Activated T-cell treated with anti-CD3 and anti-CD28 coated beads for 4 hours (primary cell): ENCODE measurements around the gene MAPT.
"Not testable (repeated sequence)": the region's sequence is repeated elsewhere in the genome, so short reads cannot be mapped to it uniquely, and the experiment has no call there.

Source experiments
- DNase-seq: peaks from one replicate; pipeline ENCODE4 v3.0.0-alpha.2; 2020

MAPT gene

DNA sequence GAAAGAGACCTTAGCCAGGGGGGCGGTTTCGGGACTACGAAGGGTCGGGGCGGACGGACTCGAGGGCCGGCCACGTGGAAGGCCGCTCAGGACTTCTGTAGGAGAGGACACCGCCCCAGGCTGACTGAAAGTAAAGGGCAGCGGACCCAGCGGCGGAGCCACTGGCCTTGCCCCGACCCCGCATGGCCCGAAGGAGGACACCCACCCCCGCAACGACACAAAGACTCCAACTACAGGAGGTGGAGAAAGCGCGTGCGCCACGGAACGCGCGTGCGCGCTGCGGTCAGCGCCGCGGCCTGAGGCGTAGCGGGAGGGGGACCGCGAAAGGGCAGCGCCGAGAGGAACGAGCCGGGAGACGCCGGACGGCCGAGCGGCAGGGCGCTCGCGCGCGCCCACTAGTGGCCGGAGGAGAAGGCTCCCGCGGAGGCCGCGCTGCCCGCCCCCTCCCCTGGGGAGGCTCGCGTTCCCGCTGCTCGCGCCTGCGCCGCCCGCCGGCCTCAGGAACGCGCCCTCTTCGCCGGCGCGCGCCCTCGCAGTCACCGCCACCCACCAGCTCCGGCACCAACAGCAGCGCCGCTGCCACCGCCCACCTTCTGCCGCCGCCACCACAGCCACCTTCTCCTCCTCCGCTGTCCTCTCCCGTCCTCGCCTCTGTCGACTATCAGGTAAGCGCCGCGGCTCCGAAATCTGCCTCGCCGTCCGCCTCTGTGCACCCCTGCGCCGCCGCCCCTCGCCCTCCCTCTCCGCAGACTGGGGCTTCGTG, at the start of gene MAPT:
TSS of gene MAPT (plus strand) at position 533 of the 763 bp plus-strand sequence. CDS start 67,784 bp downstream, outside the sequence.
- DNase-seq: peak; percentile 67

DNA sequence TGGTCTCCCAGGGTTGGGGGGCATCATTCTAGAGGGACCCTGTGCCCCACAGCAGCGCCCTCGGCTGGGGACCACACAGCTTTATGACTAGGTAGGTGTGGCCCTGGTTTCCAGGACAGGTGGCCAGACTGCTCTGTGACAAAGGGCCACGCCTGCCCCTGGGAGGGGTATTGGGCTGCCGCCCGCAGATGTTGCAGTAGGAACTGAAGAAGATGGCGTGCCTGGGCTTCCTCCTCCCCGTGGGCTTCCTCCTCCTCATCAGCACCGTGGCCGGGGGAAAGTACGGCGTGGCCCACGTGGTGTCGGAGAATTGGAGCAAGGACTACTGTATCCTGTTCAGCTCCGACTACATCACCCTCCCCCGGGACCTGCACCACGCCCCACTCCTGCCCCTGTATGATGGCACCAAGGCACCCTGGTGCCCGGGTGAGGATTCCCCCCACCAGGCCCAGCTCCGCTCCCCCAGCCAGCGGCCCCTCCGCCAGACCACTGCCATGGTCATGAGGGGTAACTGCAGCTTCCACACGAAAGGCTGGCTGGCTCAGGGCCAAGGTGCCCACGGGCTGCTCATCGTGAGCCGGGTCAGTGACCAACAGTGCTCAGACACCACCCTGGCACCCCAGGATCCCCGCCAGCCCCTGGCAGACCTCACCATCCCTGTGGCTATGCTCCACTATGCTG, 49.5 kb upstream of the MAPT start, which contains the start of gene SPPL2C:
TSS of gene SPPL2C (plus strand) at position 187 of the 681 bp plus-strand sequence. CDS start at position 213, 26 bp downstream.
- DNase-seq: no peak

DNA sequence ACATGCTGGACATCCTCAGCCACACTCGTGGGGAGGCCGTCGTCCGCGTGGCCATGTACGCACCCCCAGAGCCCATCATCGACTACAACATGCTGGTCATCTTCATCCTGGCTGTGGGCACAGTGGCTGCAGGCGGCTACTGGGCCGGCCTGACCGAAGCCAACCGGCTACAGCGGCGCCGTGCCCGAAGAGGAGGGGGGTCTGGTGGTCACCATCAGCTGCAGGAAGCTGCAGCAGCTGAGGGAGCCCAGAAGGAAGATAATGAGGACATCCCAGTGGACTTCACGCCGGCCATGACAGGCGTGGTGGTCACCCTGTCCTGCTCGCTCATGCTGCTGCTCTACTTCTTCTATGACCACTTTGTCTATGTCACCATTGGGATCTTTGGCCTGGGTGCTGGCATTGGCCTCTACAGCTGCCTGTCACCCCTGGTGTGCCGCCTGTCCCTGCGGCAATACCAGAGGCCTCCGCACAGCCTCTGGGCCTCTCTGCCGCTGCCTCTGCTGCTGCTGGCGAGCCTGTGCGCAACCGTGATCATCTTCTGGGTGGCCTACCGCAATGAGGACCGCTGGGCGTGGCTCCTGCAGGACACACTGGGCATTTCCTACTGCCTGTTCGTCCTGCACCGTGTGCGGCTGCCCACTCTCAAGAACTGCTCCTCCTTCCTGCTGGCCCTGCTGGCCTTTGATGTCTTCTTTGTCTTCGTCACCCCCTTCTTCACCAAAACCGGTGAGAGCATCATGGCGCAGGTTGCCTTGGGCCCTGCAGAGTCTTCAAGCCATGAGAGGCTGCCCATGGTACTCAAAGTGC, 48.8 kb upstream of the MAPT start:
- no peak for DNase-seq

DNA sequence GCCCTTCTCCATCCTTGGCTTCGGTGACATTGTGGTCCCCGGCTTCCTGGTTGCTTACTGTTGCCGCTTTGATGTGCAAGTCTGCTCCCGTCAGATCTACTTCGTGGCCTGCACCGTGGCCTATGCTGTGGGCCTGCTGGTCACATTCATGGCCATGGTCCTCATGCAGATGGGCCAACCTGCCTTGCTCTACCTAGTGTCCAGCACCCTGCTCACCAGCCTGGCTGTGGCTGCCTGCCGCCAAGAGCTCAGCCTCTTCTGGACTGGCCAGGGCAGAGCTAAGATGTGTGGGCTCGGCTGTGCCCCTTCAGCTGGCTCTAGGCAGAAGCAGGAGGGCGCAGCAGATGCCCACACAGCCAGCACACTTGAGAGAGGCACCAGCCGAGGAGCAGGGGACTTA, 48.1 kb upstream of the MAPT start:
- no peak for DNase-seq

DNA sequence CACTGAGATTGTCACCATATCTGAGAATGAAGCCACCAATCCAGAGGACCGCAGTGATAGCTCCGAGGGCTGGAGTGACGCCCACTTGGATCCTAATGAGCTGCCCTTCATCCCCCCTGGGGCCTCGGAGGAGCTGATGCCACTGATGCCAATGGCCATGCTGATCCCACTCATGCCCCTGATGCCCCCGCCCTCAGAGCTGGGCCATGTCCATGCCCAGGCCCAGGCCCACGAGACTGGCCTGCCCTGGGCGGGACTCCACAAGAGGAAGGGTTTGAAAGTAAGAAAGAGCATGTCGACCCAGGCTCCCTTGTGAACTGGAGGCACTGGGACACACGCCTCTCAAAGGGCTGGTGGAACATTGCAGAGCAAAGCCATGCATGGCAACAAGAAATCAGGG, 47.7 kb upstream of the MAPT start:
- DNase-seq: no peak

DNA sequence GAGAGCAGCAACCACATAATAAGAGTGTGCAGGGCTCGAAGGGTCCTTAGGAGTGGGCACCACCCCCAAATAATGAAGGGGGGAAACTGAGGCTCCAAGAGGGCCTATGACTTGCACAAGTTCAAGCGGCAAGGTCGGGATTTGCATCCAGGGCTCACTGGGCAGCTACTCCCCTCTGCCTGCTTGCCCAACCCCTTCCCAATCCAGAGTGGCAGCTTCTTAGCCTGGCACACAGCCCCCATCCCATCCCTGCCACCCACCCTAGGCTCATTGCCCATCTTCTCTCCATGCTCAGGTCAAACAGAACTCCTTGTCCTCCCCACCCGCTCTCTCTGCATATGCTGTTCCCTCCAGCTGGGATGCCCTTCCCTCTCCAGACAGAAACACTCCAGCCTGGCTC, 47.3 kb upstream of the MAPT start:
- DNase-seq: no peak

DNA sequence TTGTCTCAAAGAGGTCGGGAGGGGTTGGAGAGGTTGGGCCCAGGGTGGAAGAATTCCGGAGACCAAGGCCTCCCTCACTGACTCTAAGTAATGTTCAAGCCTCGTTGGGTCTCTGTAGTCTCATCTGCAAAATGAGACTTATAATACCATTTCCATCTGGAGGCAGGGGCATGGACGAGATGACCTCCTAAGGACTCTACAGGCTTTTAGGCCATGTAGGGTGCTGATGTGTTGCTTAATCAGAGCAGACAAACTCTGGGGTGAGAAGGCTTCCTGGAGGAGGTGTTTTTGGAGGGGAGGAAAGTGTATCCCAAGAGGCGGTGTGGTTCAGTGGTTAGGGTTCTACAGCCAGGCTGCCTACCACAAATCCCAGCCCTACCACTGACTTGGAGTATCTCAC, 46.6 kb upstream of the MAPT start:
- no peak for DNase-seq

DNA sequence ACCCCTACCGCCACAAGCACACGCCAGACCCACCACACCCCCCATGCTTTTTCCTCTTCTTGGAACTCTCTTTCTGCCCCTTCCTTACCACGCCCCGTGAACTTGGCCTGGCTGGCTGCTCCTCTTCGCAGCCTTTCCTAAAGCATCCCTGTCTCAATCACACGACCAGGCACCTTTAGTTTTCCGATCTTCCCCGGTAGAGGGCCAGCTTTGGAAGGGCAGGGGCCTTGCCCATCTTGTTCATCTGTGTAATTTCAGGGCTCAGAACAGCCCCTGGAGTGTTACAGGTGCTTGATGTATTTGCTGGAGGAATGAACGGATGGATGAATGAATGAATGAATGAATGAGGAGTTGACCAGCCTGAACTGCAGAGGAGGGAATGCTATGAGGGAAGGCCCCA, 45.9 kb upstream of the MAPT start:
- DNase-seq: no peak

DNA sequence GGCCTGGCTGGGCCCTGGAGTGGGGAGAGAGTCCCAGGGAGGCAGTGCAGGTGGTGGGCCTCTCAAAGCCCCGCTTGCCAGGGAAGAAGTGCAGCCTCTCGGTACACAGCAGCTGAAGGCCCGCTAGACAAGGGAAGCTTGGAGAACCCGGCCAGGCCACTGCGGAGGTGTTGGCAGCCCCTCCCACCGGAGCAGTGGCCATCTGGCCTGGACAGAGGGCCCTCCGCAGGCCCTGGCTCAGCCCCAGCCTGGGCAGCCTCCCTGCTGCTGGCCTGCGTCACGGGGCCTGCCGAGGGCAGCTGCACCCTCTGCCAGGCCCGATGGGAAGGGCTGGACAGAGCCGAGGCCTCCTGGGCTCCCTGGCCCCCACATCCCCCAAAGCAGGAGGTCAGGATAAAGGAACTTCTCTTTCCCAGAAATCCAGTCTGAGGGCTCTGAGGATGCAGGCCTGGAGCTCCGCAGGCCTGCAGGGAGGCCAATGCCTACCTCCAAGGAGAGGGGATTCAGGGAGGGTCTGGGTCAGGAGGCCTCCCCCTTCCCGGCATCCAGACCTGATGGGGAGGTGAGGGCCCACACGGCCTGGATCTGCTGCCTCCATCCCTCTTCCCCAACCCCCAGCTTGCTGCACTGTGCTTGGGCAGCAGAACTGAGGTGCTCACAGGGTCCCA, 45.4 kb upstream of the MAPT start:
- no peak for DNase-seq

DNA sequence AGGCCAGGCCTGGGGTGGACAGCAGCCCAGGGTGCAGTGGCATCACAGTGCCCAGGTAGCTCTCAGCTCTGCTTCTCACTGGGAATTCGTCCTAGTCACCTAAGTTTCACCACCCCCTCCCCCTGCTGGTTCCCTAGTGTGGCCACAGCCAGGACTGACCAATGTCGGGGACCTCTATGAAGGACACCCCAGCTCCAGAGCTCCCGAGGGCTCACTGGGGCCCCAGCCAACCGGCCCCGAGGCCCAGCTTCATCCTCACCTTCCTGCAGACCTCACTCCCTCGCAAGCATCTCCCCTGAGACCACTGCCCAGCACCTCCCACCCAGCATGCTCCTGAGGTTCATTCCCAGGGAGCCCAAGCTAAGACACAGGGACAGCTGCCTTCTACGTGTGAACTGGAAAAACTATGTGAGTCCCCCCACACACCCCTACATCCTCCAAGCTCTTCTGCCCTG, 44.8 kb upstream of the MAPT start:
- no peak for DNase-seq

DNA sequence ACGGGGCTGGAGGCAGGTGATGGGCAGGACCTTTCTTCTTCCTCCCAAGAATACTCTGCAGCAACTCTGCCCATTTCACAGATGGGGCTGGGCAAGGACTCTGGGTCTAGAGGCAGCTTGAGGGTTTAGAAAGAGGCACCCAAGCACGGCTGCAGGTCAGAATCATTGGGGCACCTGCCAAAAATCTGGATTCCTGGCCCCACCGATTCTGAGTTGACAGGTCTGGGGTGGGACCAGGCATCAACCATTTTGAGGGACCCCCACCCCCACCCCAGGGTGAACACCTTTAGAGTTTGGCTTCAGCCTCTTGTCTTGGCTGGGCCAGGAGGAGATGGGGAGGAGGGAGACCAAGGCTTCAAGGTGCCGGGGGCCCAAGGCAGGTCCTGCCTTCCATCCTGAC, 44.3 kb upstream of the MAPT start:
- DNase-seq: no peak

DNA sequence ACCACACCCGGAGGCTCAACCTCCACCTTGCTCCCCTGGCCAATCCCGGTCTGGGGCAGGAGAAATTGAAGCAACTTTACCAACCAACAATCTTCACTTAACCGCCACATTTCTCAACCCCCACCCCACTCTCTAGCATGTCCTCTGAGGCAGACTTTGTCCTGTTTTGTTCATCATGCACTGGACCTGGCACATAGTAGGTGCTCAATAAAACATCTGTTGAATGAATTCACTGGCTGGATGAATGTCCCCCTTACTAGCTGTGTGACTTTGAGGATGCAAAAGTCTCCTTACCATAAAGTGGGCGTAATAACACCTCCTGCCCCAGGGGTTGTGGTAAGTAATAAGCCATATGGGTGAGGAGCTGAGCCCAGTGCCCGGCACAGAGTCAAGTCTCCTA, 43.9 kb upstream of the MAPT start:
- no peak for DNase-seq

DNA sequence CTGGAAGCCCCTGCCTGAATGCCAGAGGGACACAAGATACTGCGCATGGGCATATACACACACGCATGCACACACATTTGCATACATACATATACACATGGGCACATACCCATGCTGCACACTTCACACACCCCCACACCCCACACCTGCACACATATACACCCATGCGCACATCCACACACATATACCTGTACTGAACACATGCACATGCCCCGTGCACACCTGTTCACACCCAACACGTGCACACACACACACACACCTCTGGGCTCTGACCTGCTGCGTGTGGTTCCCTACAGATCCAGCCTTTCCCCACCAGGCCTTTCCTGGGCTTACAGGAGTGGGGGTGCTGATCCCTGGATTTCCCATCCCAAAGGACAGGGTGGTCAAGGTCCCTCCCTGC, 43.3 kb upstream of the MAPT start:
- no peak for DNase-seq

DNA sequence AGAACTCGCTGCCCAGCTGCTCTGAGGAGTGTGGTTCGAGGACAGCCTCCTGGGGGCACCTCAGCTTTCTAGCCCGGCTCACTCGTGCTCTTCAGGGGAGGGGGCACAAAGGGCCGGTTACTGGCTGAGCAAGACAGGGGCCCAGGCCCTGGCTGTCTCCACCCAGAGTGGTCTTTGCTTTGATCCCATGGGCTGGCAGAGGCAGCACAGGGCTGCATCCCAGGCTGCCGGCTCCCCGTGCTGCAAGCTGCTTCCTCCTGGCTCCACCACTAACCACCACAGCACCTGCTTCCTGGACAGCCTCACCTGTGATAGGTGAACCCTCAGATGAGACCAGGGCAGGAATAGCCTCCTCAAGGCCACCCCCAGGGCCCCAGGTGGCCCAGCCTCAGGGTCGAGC, 42.9 kb upstream of the MAPT start:
- no peak for DNase-seq

DNA sequence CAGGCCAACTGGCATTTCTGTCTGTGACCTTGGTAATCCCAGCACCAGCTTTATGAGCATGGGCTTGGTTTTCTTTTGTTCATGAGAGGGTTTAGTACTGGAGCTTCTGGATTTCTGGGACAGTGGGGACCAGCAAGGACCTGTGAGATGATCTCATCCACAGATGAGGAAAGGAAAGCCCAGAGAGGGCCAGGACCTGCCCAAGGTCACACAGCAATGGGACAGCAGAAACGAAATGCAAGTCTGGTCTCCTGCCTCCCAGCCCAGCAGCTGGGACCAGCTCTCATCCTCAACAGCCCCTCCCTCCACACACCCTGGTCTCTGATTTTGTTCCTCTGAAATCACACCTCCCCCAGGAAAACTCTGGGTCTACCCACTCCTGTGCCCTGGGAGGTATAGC, 42.5 kb upstream of the MAPT start:
- no peak for DNase-seq

DNA sequence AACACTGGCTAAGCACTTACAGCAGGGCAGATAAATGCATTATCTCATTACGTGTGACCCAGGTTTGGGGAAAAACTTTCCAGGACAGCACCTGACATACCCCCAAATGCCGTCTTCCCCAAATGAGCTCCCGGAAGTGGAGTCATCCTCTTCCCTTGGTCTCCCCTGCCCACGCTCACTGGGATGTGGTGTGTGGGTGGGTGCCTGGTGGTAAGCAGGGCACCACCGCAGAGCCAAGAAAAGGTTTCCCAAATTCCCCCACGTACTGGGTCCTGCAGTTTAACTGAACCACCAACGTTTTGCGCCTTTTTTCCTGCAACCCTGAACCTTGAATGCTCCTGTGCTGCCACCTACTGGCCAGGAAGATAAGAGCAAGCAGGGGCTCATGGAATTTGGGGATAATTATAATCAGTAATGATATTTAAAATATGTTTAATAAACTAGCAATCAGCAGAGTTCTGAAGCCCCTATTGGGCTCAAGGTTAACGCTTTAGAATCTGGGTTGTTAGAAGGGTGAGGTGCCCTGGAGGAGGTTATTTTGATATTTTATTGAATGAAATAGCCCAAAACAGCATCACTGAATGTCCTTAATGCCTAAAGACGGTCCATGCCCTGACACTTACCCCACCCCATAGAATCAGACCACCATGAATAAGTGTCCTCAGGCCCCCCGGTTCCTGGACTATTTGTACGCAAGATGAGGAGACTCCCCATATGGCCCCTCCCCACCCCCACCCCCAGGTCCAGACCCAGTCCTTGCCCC, 41.6 kb upstream of the MAPT start:
- DNase-seq: peak; percentile 47

DNA sequence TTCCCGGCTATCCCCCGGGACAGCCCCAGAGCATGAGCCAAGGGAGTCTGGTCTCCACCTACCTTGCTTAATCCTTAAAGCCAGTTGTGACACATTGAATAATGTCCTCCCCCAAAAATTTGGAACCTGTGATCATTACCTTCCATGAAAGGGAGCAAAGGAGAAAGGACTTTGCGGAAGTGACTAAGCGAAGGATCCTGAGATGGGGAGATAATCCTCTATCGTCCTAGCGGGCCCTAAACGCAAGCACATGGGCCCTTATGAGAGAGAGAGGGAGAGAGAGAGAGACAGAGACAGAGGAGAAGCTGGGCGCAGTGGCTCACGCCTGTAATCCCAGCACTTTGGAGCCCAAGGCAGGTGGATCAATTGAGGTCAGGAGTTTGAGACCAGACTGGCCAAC, 40.1 kb upstream of the MAPT start:
- no peak for DNase-seq

DNA sequence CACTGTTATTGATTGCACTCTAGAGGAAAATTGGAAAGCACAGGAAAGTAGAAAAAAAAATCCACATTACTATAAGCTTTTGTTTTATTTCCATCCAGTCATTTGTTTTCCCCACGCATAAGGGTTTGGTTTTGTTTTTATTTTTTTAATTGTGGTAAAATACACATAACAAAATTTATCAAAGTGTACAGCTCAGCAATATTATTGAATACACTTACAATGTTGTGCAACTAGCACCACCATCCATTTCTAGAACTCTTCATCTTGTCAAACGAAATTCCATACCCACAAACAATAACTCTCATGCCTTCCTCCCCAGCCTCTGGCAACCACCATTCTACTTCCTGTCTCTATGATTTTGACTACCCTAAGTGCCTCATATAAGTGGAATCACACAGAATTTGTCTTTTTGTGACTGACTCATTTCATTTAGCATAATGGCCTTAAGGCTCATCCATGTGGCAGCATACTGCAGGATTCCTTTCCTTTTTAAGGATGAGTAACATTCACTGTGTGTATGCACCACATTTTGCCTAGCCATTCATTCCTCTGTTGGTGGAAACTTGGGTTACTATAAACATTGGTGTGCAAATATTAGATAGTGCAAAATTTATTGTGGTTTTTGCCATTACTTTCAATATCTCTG, 38.5 kb upstream of the MAPT start:
- DNase-seq: no peak

DNA sequence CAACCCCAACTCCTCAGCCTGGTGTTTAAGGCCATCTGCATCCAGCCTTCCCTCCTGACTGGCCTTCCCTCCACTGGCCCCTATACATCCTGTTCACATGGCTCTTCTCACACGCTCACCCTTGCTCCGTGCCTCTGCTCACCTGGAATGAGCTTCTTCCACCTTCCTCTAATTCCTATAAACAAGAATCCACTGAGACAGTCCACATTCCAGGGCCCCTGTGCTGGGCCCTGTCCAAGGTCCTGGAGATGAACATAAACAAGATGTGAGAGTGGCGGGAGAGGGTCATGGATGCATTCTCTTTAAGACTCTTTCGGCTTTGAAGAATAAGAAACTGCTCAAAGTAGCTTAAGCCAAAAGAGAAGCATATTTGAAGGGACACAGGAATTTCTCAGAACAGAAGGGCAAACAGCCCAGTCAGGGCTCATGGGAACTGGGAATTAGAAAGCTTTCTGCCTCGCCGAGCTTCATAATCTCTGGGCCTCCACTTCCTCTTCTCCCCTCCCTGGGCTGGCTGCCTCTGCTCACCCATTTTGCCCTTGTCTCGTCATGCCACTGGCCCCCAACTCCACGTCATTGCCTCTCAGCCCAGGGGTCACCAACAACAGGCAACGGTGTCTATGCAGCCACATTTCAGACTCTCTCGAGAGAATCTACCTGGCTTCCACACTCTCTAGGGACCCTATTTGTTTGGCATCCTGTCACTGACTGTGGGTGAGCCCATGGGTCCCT, 36.2 kb upstream of the MAPT start:
- DNase-seq: no peak

DNA sequence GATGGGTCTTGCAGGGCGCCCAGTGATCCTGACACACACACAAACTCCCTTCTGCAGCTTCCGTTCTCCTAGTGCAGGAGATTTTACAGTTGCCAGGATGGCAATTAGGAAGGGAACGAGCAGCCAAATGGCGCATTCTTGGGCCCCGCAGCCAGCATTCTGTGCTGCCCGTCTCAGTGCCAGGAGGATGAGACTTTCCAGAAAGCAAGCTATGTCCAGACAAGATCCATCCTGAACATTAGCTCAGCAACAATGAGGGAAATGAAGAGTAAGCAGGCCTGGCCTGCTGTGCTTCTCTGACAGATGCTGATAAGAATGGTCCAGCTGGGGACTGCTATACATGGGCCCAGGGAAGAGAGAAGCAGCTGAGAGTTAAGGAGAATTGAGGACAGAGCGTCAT, 33.2 kb upstream of the MAPT start:
- DNase-seq: no peak

DNA sequence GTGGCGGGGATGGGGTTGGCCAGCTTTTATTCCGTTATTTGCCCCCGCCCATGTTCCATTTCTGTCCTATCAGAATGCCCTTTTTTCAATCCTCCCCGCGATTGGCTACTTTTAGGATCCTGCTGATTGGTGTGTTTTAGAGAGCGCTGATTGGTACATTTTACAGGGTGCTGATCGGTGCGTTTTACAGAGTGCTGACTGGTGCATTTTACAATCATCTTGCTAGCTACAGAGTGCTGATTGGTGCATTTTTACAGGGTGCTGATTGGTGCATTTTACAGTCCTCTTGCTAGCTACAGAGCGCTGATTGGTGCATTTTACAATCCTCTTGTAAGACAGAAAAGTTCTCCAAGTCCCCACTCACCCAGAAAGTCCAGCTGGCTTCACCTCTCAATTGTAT, 32.2 kb upstream of the MAPT start:
- DNase-seq: not testable (repeated sequence)
